ENCODE data around the gene ORC4.

The ORC4 gene

GRCh38 chr2:147924647-147925046 is 95.9 kb downstream of the ORC4 start:
- no peak for DNase-seq (ENCODE audit: low read depth in 2 of 2)
- no peak for TF ChIP-seq CTCF (IDR thresholded peaks at IDR 0.05; ENCODE audit: low read depth, low read length)
- H3K4me3 ChIP-seq (replicated peaks in 1 of 2; ENCODE audit: low read depth in 2 of 2, low read length in 2 of 2): no peak overlapping the region

- no peak for TF ChIP-seq CTCF (IDR thresholded peaks at IDR 0.05; ENCODE audit: low read depth, low read length)
- DNase-seq (ENCODE audit: low read depth in 2 of 2): peak in 1 of 2 donors; percentile 37
- no peak overlapping the region for H3K4me3 ChIP-seq (replicated peaks in 1 of 2; ENCODE audit: low read depth in 2 of 2, low read length in 2 of 2)
Observed at GRCh38 chr2:147923846-147924245, 96.7 kb downstream of the ORC4 start.

GRCh38 chr2:147917161-147917560 is 103.4 kb downstream of the ORC4 start:
- H3K4me3 ChIP-seq (replicated peaks in 1 of 2; ENCODE audit: low read depth in 2 of 2, low read length in 2 of 2): no peak overlapping the region
- no peak for DNase-seq (ENCODE audit: low read depth in 2 of 2)
- no peak for TF ChIP-seq CTCF (IDR thresholded peaks at IDR 0.05; ENCODE audit: low read depth, low read length)

DNA sequence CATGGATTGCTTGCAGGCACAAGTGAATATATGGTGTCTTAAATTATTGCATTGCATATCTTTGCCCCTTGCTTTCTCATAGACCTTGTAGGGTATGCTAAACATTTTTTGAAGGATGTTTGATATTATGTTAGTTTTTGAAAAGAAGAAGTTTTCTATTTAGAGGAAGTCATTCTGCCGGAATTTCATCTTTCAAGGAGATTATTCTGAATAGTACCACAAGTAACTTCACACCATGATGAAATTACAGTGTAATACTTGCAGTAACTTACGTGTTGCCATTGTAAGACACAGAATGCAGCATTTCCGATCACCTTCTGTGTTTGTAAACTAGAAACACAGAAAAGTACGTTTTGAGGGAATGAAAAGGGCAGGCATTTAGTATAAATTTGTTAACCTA is 103.8 kb downstream of the ORC4 start:
- no peak for DNase-seq (ENCODE audit: low read depth in 2 of 2)
- H3K4me3 ChIP-seq (replicated peaks in 1 of 2; ENCODE audit: low read depth in 2 of 2, low read length in 2 of 2): no peak overlapping the region
- TF ChIP-seq CTCF (IDR thresholded peaks at IDR 0.05; ENCODE audit: low read depth, low read length): no peak

DNA sequence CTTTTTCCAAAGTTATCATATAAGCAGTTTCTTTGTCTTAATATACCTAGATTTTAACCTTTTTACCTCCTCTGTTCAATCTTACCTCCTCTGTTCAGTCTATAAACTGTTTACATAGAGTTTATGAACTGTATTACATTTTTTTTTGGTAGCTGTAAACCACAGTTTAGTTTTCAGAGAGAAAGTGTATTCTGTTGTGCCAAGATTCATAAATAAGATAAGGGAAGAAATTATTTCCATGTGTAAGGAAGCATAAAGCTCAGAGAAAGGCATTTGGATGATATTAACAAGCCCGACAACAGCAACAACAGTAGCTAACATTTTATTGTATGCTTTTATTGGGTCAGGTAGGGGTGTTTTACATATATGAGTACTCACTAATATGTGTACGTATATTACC is 104.5 kb downstream of the ORC4 start:
- no peak for DNase-seq (ENCODE audit: low read depth in 2 of 2)
- no peak for TF ChIP-seq CTCF (IDR thresholded peaks at IDR 0.05; ENCODE audit: low read depth, low read length)
- H3K4me3 ChIP-seq (replicated peaks in 1 of 2; ENCODE audit: low read depth in 2 of 2, low read length in 2 of 2): no peak overlapping the region

- DNase-seq (ENCODE audit: low read depth in 2 of 2): peak; percentile 25 to 55
- H3K4me3 ChIP-seq (replicated peaks in 1 of 2; ENCODE audit: low read depth in 2 of 2, low read length in 2 of 2): no peak overlapping the region
- TF ChIP-seq CTCF (IDR thresholded peaks at IDR 0.05; ENCODE audit: low read depth, low read length): no peak
Observed at GRCh38 chr2:147913701-147914480, 106.6 kb downstream of the ORC4 start.
